ENCODE results near the gene ZFP36L1. TPM values are rescaled to one million over a fixed set of nuclear protein-coding genes. Genes with fewer than 3 reads are reported as not detected.
A peak's percentile ranks its signal among the peaks of the same experiment; 100 is the strongest.

ZFP36L1 gene
- total and polyA plus RNA-seq, 2 of the 13 experiments (the other 11 are each of a cell fraction or from before 2014, with no cell fraction given), result 7.4 to 10.2 TPM

DNA sequence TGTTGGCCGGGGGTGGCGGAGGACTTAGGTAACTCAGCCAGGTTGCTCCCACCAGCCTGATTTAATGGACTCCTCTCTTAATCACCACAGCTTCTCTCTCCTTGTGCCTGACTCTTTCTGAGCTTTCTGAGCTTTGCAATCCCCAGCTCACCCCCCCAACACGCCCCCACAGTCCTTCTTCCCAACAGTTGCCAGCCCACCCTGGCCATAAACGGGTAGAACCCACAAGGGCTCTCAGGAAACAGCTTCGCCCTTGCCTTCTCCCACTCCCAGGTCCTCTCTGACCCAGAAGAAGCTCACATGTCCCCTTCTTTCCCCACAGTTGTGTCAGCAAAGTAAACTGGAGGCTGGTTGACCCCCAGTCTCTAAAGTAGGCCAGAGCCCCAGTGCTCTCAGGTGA is 32.9 kb downstream of the ZFP36L1 start (continued):
- no peak for TF ChIP-seq BCLAF1 (IDR thresholded peaks at IDR 0.05)
- no peak for TF ChIP-seq BCL6 (CRISPR knock-in tag; IDR thresholded peaks at IDR 0.05)
- TF ChIP-seq POLR2AphosphoS5 (IDR thresholded peaks at IDR 0.05; ENCODE audit: low read depth, low read length), result no peak

GRCh38 chr14:68759017-68759560 is 33.8 kb downstream of the ZFP36L1 start:
- ChIA-PET POLR2A (interaction anchor here (1.0 to 4.4 kb wide), 4 partner anchors 16 to 34 kb away, joined by 3 to 39 read pairs (median 10); partner anchors contain the start of gene ZFP36L1), CTCF (ENCODE audit: low intra/inter-chr PET ratio, low total read pairs) (no interaction called here)
- peak overlapping the region; percentile 70 for H3K4me2 ChIP-seq (ENCODE audit: low read depth, low read length)
- H3K27ac ChIP-seq (ENCODE audit: extremely low read length, insufficient read depth, low read length), result no peak overlapping the region
- no TSS peak for BruUV-seq (replicated peaks)
- ATAC-seq (no peak), DNase-seq (ENCODE audit: low spot score) (peak; percentile 38), FAIRE-seq (peak; percentile 48)
- in situ Hi-C loops (cut with HindIII; ENCODE audit: extremely low pct_ligation_motif_present, low pct_unique_long_range_greater_than_20kb), result no loop called here
- H3K36me3 ChIP-seq (replicated peaks in 1 of 2; ENCODE audit: control insufficient read depth in 1 of 2, insufficient read depth in 2 of 2, low read length in 2 of 2), result no peaks in the 10 kb centered on the region
- H3K27me3 ChIP-seq (ENCODE audit: control insufficient read depth in 1 of 2, insufficient read depth in 2 of 2, low read length in 2 of 2), result no peaks in the 10 kb centered on the region
- no peak overlapping the region for H3K9ac ChIP-seq (ENCODE audit: insufficient read depth, low read depth, low read length)
- H3K79me2 ChIP-seq (ENCODE audit: insufficient read depth, low read length), result no peaks in the 10 kb centered on the region
- WGBS (ENCODE audit: low lambda C conversion rate), result 29% methylated on average over 6 of the region's 8 CpGs
- TF ChIP-seq BCL6 (CRISPR knock-in tag; IDR thresholded peaks at IDR 0.05) (peak; percentile 94), RARA (CRISPR knock-in tag; IDR thresholded peaks at IDR 0.05) (peak; percentile 28; the same call in 1 of the 2 replicates), CEBPB (IDR thresholded peaks at IDR 0.05; ENCODE audit: borderline replicate concordance, low read depth, low read length) (peak; percentile 35; the same call in 1 of the 2 replicates), CEBPG (CRISPR knock-in tag; IDR thresholded peaks at IDR 0.05) (peak; percentile 16; the same call in 1 of the 2 replicates), TEAD3 (CRISPR knock-in tag; optimal IDR thresholded peaks at IDR 0.05; ENCODE audit: borderline replicate concordance) (peak; percentile 42), ZEB1 (IDR thresholded peaks at IDR 0.05; ENCODE audit: insufficient replicate concordance, low read depth) (peak; percentile 37), ZBTB10 (CRISPR knock-in tag; IDR thresholded peaks at IDR 0.05; ENCODE audit: borderline replicate concordance) (no peak), ZNF629 (CRISPR knock-in tag; conservative IDR thresholded peaks at IDR 0.05) (peak; percentile 85)
- TF ChIP-seq, protein P1, sequence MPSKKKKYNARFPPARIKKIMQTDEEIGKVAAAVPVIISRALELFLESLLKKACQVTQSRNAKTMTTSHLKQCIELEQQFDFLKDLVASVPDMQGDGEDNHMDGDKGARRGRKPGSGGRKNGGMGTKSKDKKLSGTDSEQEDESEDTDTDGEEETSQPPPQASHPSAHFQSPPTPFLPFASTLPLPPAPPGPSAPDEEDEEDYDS (CRISPR knock-in tag; IDR thresholded peaks at IDR 0.05), result no peak
- TF ChIP-seq, protein P2, sequence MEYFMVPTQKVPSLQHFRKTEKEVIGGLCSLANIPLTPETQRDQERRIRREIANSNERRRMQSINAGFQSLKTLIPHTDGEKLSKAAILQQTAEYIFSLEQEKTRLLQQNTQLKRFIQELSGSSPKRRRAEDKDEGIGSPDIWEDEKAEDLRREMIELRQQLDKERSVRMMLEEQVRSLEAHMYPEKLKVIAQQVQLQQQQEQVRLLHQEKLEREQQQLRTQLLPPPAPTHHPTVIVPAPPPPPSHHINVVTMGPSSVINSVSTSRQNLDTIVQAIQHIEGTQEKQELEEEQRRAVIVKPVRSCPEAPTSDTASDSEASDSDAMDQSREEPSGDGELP (IDR thresholded peaks at IDR 0.05; ENCODE audit: borderline replicate concordance, low read depth), result peak; percentile 57; the same call in 1 of the 2 replicates
- H3K4me1 ChIP-seq (ENCODE audit: insufficient read depth, low read length), result peaks cover 97% of the 10 kb centered on the region
- no peak overlapping the region for H2AFZ ChIP-seq (ENCODE audit: low read length)
- intact Hi-C loops (cut with micrococcal nuclease; ENCODE audit: unreplicated experiment), result no loop called here
- H4K20me1 ChIP-seq (ENCODE audit: insufficient read depth, low read length), result no peaks in the 10 kb centered on the region
- no peaks in the 10 kb centered on the region for H3K9me3 ChIP-seq (ENCODE audit: low read length)
- H3K4me3 ChIP-seq (replicated peaks in 1 of 3; ENCODE audit: insufficient read depth in 1 of 3, low read depth in 2 of 3, low read length in 3 of 3), result peak overlapping the region in 2 of 3 experiments; percentile 6 to 60; a peak in 2 of 6 replicates

Data from HepG2 (cell line).